SH-SY5Y (cell line): ENCODE measurements around the gene PLA2G3.

ENCODE experiments used
- GATA2 ChIP-seq: IDR thresholded peaks from 2 replicates; pipeline ENCODE4 v1.6.1; 2011; ENCODE audit warnings: mild to moderate bottlenecking, low read depth, low read length
- GATA3 ChIP-seq: IDR thresholded peaks from 2 replicates; pipeline ENCODE4 v1.6.1; 2011; ENCODE audit warnings: low read depth, mild to moderate bottlenecking, low read length, moderate library complexity

- TF ChIP-seq GATA2 (no peak), GATA3 (no peak)
These were observed 22.1 kb downstream of the PLA2G3 start for GRCh38 chr22:31118046-31118820.
